Stimulated activated effector memory CD8-positive, alpha-beta T cell treated with anti-CD3 and anti-CD28 coated beads, Interleukin-12 subunit alpha, Interleukin-12 subunit beta, amount 100 ng/mL, for 72 hours (primary cell): ENCODE measurements around the gene MOB3B.

Experiments used
- ATAC-seq: fragments of 150-1000 bp; cut with Tn5 transposase; 2 replicates; pipeline ENCODE4 v1.10.0; 2021
- DNase-seq, 2 donors: peaks; one replicate each; pipeline ENCODE4 v3.0.0; 2021 to 2022; ENCODE audit warnings: low spot score in 2 of 2
- H3K27ac Mint-ChIP-seq: one replicate; pipeline ENCODE4 v1.8.0; 2022; ENCODE audit warnings: mild to moderate bottlenecking, mixed read lengths
- H3K36me3 Mint-ChIP-seq: one replicate; pipeline ENCODE4 v1.8.0; 2022; ENCODE audit warnings: mild to moderate bottlenecking, mixed read lengths
- H3K4me1 Mint-ChIP-seq: one replicate; pipeline ENCODE4 v1.8.0; 2022; ENCODE audit warnings: mixed read lengths
- H3K4me3 Mint-ChIP-seq: one replicate; pipeline ENCODE4 v1.8.0; 2022; ENCODE audit warnings: mild to moderate bottlenecking, mixed read lengths
- H3K9me3 Mint-ChIP-seq: one replicate; pipeline ENCODE4 v1.8.0; 2022; ENCODE audit warnings: mixed read lengths

Gene MOB3B

DNA sequence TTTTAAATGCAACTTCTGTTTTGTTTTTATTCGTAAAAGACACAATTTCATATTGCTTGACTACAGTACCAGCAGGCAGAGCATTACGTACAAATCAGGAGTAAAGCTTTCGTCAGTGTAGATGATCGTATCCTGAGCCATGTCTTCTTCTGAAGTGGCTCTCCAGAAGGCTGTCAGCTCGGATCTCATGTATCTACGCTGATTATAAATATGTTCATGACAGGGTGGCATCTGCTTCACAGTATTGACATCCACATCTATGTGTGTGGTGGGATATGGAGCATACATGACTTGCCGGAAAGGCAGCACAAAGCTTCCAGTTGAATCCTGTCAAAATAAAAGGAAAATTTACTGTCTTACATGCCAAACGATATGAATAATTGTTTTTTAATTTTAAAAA is 26.9 kb upstream of the MOB3B start:
- no peak overlapping the region for H3K4me3 Mint-ChIP-seq
- H3K4me1 Mint-ChIP-seq: peaks cover 1% of the 10 kb centered on the region
- H3K36me3 Mint-ChIP-seq: peaks cover 31% of the 10 kb centered on the region
- H3K27ac Mint-ChIP-seq: no peak overlapping the region
- ATAC-seq (no peak), DNase-seq (no peak)
- H3K9me3 Mint-ChIP-seq: no peaks in the 10 kb centered on the region

GRCh38 chr9:27554712-27555111 is 25.1 kb upstream of the MOB3B start:
- Mint-ChIP-seq H3K27ac (no peak overlapping the region), H3K9me3 (no peaks in the 10 kb centered on the region), H3K4me1 (no peaks in the 10 kb centered on the region), H3K36me3 (peaks cover 30% of the 10 kb centered on the region), H3K4me3 (no peak overlapping the region)
- no peak for DNase-seq
- ATAC-seq: no peak

DNA sequence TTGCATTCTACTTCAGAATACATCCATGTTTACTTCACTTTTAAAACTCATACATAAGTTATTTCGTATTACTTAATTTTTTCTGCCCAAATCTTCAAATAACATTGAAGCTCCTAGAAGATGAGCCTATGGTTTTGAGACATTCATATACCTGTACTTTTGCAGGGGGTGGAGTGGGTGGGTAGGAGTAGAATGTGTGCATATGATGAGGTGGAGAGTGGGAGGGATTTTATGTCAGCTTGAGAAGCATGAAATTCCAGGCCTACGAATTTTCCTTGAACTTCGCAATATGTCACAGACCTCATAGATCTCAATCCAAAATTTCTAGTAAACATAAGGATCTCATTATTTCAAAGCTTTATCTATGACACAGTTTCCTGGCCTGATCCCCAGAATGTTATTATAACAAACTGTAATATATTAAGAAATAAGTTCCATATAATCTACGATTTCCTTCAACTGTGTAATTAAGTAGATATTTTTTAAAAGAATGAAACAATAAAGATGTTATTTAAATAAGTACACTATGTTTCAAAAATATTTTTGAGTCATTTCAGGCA is 19.7 kb upstream of the MOB3B start:
- H3K9me3 Mint-ChIP-seq: no peaks in the 10 kb centered on the region
- ATAC-seq: no peak
- H3K36me3 Mint-ChIP-seq: peaks cover 28% of the 10 kb centered on the region

GRCh38 chr9:27548055-27548741 is 18.6 kb upstream of the MOB3B start:
- Mint-ChIP-seq H3K36me3 (peaks cover 19% of the 10 kb centered on the region), H3K4me3 (no peak overlapping the region), H3K27ac (no peak overlapping the region), H3K4me1 (no peaks in the 10 kb centered on the region), H3K9me3 (no peaks in the 10 kb centered on the region)
- ATAC-seq: no peak
- no peak for DNase-seq

More for the DNA sequence above, 19.7 kb upstream of the MOB3B start:
- Mint-ChIP-seq H3K4me1 (no peaks in the 10 kb centered on the region), H3K4me3 (no peak overlapping the region), H3K27ac (no peak overlapping the region)
- DNase-seq: no peak

- no peak for ATAC-seq
- Mint-ChIP-seq H3K9me3 (no peaks in the 10 kb centered on the region), H3K4me1 (no peaks in the 10 kb centered on the region), H3K27ac (no peak overlapping the region), H3K36me3 (peaks cover 13% of the 10 kb centered on the region), H3K4me3 (no peak overlapping the region)
- no peak for DNase-seq
Measured at GRCh38 chr9:27545471-27545870, 15.9 kb upstream of the MOB3B start.

DNA sequence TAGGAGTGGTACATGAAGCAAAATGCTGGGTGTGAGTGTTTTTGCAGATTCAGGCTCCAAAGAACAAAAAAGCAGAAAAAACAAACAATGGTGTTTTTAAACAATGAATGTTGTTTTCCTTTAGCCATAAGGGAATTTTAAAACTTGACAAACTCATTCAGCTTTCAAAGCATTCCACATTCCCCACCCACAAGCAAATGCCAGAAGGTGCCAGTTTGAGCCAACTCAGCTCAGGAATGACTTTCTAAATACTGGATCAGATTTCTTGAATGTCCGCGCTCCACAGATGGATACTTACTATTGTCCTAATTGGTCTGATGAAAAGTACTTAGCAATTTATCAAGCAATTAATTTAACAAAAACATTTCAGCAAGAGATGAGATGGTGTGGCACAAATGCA is 12.9 kb upstream of the MOB3B start:
- Mint-ChIP-seq H3K4me3 (no peak overlapping the region), H3K36me3 (peaks cover 6% of the 10 kb centered on the region), H3K9me3 (no peaks in the 10 kb centered on the region), H3K4me1 (no peaks in the 10 kb centered on the region), H3K27ac (no peak overlapping the region)
- ATAC-seq: no peak
- no peak for DNase-seq

- no peak for ATAC-seq
- Mint-ChIP-seq H3K9me3 (no peaks in the 10 kb centered on the region), H3K27ac (no peak overlapping the region), H3K4me1 (no peaks in the 10 kb centered on the region), H3K36me3 (peaks cover under 1% of the 10 kb centered on the region), H3K4me3 (no peak overlapping the region)
- no peak for DNase-seq
Measured at GRCh38 chr9:27541740-27542139, 12.1 kb upstream of the MOB3B start.

- no peaks in the 10 kb centered on the region for H3K9me3 Mint-ChIP-seq
- DNase-seq (no peak), ATAC-seq (no peak)
- no peaks in the 10 kb centered on the region for H3K36me3 Mint-ChIP-seq
- H3K4me3 Mint-ChIP-seq: no peak overlapping the region
- H3K4me1 Mint-ChIP-seq: no peaks in the 10 kb centered on the region
- no peak overlapping the region for H3K27ac Mint-ChIP-seq
Measured at GRCh38 chr9:27540502-27540901, 10.9 kb upstream of the MOB3B start.

- Mint-ChIP-seq H3K4me3 (no peak overlapping the region), H3K4me1 (no peaks in the 10 kb centered on the region), H3K36me3 (no peaks in the 10 kb centered on the region), H3K9me3 (no peaks in the 10 kb centered on the region), H3K27ac (no peak overlapping the region)
- no peak for ATAC-seq
- no peak for DNase-seq
Measured at GRCh38 chr9:27539479-27540441, 10.1 kb upstream of the MOB3B start.

DNA sequence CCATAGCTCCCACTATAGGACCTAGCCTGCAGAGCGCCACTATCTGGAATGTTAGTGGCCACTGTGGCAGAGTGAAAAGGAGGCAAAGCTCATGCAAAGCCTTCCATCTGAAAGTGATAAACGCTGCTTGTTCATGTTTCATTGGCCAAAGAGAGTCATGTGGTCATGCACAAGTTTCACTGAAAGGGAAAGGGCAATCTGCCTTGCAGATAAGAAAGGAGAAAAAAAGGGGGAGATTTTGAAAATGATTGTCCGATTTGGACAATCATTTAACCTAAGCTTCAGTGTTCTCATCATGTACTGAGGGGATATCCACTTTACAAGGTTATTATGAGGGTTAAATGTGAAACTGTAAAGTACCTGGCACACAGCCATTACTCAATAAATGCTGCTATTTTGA is 9.0 kb upstream of the MOB3B start:
- Mint-ChIP-seq H3K36me3 (no peaks in the 10 kb centered on the region), H3K4me1 (no peaks in the 10 kb centered on the region), H3K4me3 (no peak overlapping the region), H3K27ac (no peak overlapping the region), H3K9me3 (no peaks in the 10 kb centered on the region)
- ATAC-seq (no peak), DNase-seq (no peak)

DNA sequence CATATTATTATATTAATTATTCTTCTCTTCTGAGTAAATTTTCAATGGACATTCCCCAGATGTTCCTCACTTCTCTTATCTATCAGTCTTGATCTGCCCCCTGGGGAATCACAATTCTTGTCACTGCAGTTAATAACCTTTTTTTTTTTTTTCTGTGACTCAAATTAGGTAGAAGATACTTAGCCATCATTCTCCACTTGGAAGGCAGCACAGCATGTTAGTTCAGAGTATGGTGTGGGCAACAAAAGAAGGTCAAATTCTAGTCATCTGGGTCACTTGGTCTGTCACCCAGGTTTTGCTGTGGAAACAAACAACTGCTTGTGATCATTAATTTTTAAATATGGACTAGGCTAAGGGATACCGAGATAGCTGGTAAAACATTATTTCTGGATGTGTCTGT is 8.1 kb upstream of the MOB3B start:
- H3K9me3 Mint-ChIP-seq: no peaks in the 10 kb centered on the region
- DNase-seq (no peak), ATAC-seq (no peak)
- H3K4me1 Mint-ChIP-seq: no peaks in the 10 kb centered on the region
- H3K36me3 Mint-ChIP-seq: no peaks in the 10 kb centered on the region
- H3K27ac Mint-ChIP-seq: no peak overlapping the region
- no peak overlapping the region for H3K4me3 Mint-ChIP-seq

DNA sequence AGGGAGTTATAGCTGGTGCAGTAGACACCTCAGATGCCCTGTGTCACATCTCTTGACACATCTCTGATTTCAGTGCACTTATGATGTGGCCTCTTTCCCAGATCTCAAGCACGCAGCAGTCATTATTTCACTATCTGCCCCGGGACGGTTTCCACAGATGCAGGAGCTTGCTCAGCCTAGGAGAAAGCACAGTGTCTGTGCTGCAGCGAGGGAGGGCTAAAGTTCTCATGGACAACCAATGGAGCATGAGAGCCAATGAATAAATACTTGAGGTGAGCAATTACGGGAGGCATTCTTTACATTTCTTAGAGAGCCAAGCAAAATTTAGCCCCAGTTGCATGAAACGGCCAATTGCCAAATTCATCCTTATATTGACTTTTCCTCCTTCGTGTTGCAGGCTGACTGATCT is 7.4 kb upstream of the MOB3B start:
- H3K36me3 Mint-ChIP-seq: no peaks in the 10 kb centered on the region
- no peaks in the 10 kb centered on the region for H3K4me1 Mint-ChIP-seq
- H3K27ac Mint-ChIP-seq: no peak overlapping the region
- DNase-seq (no peak), ATAC-seq (no peak)
- no peak overlapping the region for H3K4me3 Mint-ChIP-seq
- H3K9me3 Mint-ChIP-seq: no peaks in the 10 kb centered on the region

DNA sequence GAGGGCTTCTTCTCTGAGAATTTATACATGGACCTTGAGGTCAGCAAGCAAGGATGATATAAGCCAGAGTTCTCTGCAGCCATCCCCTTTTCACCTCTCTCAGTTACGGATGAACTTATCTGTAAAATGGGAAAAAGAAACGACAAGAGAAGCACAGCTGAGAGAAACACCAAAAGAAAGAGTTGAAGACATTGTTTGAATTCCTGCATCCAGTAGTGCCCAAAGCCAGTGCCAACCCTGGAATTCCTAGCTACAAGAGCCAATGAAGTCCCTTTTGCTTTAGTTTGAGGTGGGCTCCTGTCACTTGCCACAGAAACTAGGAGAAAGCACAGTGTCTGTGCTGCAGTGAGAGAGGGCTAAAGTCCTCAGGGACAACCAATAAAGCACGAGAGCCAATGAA is 6.6 kb upstream of the MOB3B start:
- no peaks in the 10 kb centered on the region for H3K36me3 Mint-ChIP-seq
- no peak for ATAC-seq
- H3K27ac Mint-ChIP-seq: no peak overlapping the region
- no peak overlapping the region for H3K4me3 Mint-ChIP-seq
- H3K4me1 Mint-ChIP-seq: no peaks in the 10 kb centered on the region
- no peak for DNase-seq
- no peaks in the 10 kb centered on the region for H3K9me3 Mint-ChIP-seq

DNA sequence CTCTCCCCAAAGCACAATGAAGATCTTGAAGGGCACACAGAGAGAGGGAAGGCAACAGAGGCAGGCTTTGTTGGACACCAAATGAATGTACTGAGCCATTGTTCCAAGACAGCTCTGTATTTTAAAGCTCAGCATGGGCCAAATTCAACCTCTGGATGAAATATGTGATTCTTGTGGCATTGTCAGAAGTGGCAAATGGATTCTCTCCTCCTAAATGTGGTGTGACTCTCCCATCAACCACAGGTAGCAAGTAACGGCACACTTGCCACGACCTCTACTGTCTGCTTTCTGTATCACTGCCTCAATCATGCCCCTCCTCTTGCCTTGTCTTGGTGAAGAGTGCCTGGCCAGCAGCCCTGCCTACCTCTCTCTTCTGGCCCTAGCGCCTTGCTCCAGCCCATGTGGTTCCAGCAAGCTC is 6.1 kb upstream of the MOB3B start:
- H3K4me3 Mint-ChIP-seq: no peak overlapping the region

GRCh38 chr9:27534658-27535209 is 5.1 kb upstream of the MOB3B start:
- DNase-seq: no peak
- ATAC-seq: no peak
- Mint-ChIP-seq H3K4me1 (no peaks in the 10 kb centered on the region), H3K36me3 (no peaks in the 10 kb centered on the region), H3K27ac (no peak overlapping the region), H3K4me3 (no peak overlapping the region), H3K9me3 (no peaks in the 10 kb centered on the region)

More for the DNA sequence above, 6.1 kb upstream of the MOB3B start:
- Mint-ChIP-seq H3K27ac (no peak overlapping the region), H3K4me1 (no peaks in the 10 kb centered on the region), H3K36me3 (no peaks in the 10 kb centered on the region), H3K9me3 (no peaks in the 10 kb centered on the region)
- DNase-seq (no peak), ATAC-seq (peak; percentile 54)
